HCT116 (cell line): ENCODE measurements around the gene ZCWPW2. TPM values are rescaled to one million over a fixed set of nuclear protein-coding genes. Genes with fewer than 3 reads are reported as not detected.

ENCODE experiments used
- ATAC-seq: fragments of 200-7000 bp; cut with Tn5 transposase; 2 replicates; pipeline ENCODE4 v1.9.1; 2020; ENCODE audit warnings: mild to moderate bottlenecking, moderate library complexity
- BruUV-seq: library from RNA; stranded (reverse); fragments of 400-500 nt; replicated peaks from 2 replicates; lab custom pipeline; 2021; lab: Mats Ljungman, UMichigan
- CTCF ChIA-PET: fragments of 300-600 bp; sonication (Branson Sonifier 250); formaldehyde crosslinking; loops from one replicate; lab custom pipeline; 2021; ENCODE audit warnings: antibody characterized with exemption; lab: Charles Lee
- POLR2A ChIA-PET: fragments of 300-600, 350-600 bp; sonication (Branson Sonifier 250); formaldehyde crosslinking; loops from one replicate; lab custom pipeline; 2021; ENCODE audit warnings: antibody characterized with exemption; lab: Charles Lee
- RAD21 ChIA-PET, 2 experiments: fragments of 300-600 bp; sonication (Branson Sonifier 250); formaldehyde crosslinking; loops; one replicate each; lab custom pipeline; 2023; ENCODE audit warnings: low total read pairs in 2 of 2; ENCODE audit not compliant: uncharacterized antibody in 2 of 2, unreplicated experiment in 2 of 2, low non-redundant PET in 1 of 2; lab: Charles Lee
- DNase-seq: peaks from one replicate; pipeline ENCODE4 v3.0.0-alpha.2; 2010; ENCODE audit warnings: low read depth, low spot score
- H2AFZ ChIP-seq: fragments of 200-600 bp; shearing (Covaris generic), sonication (generic); 2 replicates; pipeline ENCODE4 v1.6.1; 2017; ENCODE audit warnings: low read depth, mixed run types, mixed read lengths, antibody characterized with exemption, low read length; ENCODE audit not compliant: poor library complexity, severe bottlenecking
- H3K27ac ChIP-seq: 2 replicates; pipeline ENCODE4 v1.5.1; 2012; ENCODE audit warnings: low read depth, low read length
- H3K27me3 ChIP-seq: fragments of 200-600 bp; sonication (generic); 2 replicates; pipeline ENCODE4 v1.6.1; 2016; ENCODE audit warnings: mixed run types, low read length, mixed read lengths; ENCODE audit not compliant: insufficient read depth
- H3K36me3 ChIP-seq, 2 experiments: fragments of 200-500 bp in 1 of 2; fragments of 200-600 bp in 1 of 2; sonication (Bioruptor generic) in 1 of 2; sonication (generic) in 1 of 2; 2 replicates each; pipeline versions ENCODE4 v1.5.1 to v1.6.1; 2014 to 2016; ENCODE audit warnings: low read length in 2 of 2, inconsistent platforms in 1 of 2, mixed read lengths in 1 of 2, mixed run types in 1 of 2; ENCODE audit not compliant: insufficient read depth in 2 of 2, control insufficient read depth in 1 of 2
- H3K4me1 ChIP-seq, 2 experiments: fragments of 200-600 bp in 1 of 2; sonication (generic) in 1 of 2; 2 replicates each; pipeline versions ENCODE4 v1.5.1 to v1.6.1; 2012 to 2017; ENCODE audit warnings: low read length in 2 of 2, inconsistent platforms in 1 of 2, mild to moderate bottlenecking in 1 of 2, mixed read lengths in 1 of 2, mixed run types in 1 of 2, moderate library complexity in 1 of 2; ENCODE audit not compliant: insufficient read depth in 2 of 2, control insufficient read depth in 1 of 2
- H3K4me2 ChIP-seq: fragments of 200-600 bp; sonication (generic); 2 replicates; pipeline ENCODE4 v1.6.1; 2017; ENCODE audit warnings: mixed run types, low read length, mixed read lengths
- H3K4me3 ChIP-seq, 2 experiments: fragments of 200-600 bp in 1 of 2; sonication (generic) in 1 of 2; replicated peaks in 1 of 2; 2 replicates each; pipeline ENCODE4 v1.5.1; 2011 to 2016; ENCODE audit warnings: low read length in 2 of 2, control low read depth in 1 of 2, low read depth in 1 of 2, mild to moderate bottlenecking in 1 of 2, mixed read lengths in 1 of 2, mixed run types in 1 of 2
- H3K79me2 ChIP-seq: fragments of 200-600 bp; sonication (generic); 2 replicates; pipeline ENCODE4 v1.6.1; 2017; ENCODE audit warnings: mild to moderate bottlenecking, mixed run types, low read length, moderate library complexity, mixed read lengths; ENCODE audit not compliant: insufficient read depth
- H3K9ac ChIP-seq: fragments of 200-600 bp; sonication (generic); 2 replicates; pipeline ENCODE4 v1.6.1; 2016; ENCODE audit warnings: low read length, mixed read lengths
- H3K9me2 ChIP-seq: fragments of 200-600 bp; sonication (generic), shearing (Covaris generic); 2 replicates; pipeline ENCODE4 v1.6.1; 2017; ENCODE audit warnings: mixed run types, mild to moderate bottlenecking, moderate library complexity; ENCODE audit not compliant: insufficient read depth
- H3K9me3 ChIP-seq, 2 experiments: fragments of 200-500 bp in 1 of 2; fragments of 200-600 bp in 1 of 2; sonication (Bioruptor generic) in 1 of 2; sonication (generic) in 1 of 2; 2 replicates each; pipeline ENCODE4 v1.6.1; 2014 to 2017; ENCODE audit warnings: low read length in 2 of 2, mixed read lengths in 2 of 2, inconsistent platforms in 1 of 2, low read depth in 1 of 2, mild to moderate bottlenecking in 1 of 2, mixed run types in 1 of 2, moderate library complexity in 1 of 2; ENCODE audit not compliant: control insufficient read depth in 1 of 2, insufficient read depth in 1 of 2
- H4K20me1 ChIP-seq: fragments of 200-600 bp; sonication (generic), shearing (Covaris generic); 2 replicates; pipeline ENCODE4 v1.6.1; 2017; ENCODE audit warnings: mixed run types, mild to moderate bottlenecking, moderate library complexity; ENCODE audit not compliant: insufficient read depth
- CBX3 ChIP-seq: IDR thresholded peaks from 2 replicates; pipeline ENCODE4 v1.6.1; 2012; ENCODE audit warnings: low read depth
- JUND ChIP-seq: IDR thresholded peaks from 2 replicates; pipeline ENCODE4 v1.6.1; 2012
- SRF ChIP-seq: IDR thresholded peaks from 2 replicates; pipeline ENCODE4 v1.6.1; 2012; ENCODE audit warnings: low read depth
- intact Hi-C: fragments of 100-400 bp; cut with micrococcal nuclease; formaldehyde crosslinking; loops from 2 replicates; pipeline ENCODE4 v1.10.0; 2022
- total RNA-seq: library from RNA; stranded (reverse); gene quantifications from one replicate; pipeline ENCODE4 v1.2.1, GENCODE V29; 2021; ENCODE audit not compliant: unreplicated experiment
- TF ChIP-seq, protein P1 (sequence below): IDR thresholded peaks from 2 replicates; pipeline ENCODE4 v1.6.1; 2012
- TF ChIP-seq, protein P2 (sequence below): IDR thresholded peaks from 2 replicates; pipeline ENCODE4 v1.6.1; 2011; ENCODE audit warnings: mild to moderate bottlenecking, low read length, moderate library complexity; ENCODE audit not compliant: insufficient replicate concordance; ENCODE audit errors: extremely low read depth

The ZCWPW2 gene
- total RNA-seq, 1 experiment from 2014 or later, result 1.1 TPM

GRCh38 chr3:28544831-28545230 is 196.3 kb downstream of the ZCWPW2 start:
- RAD21 ChIA-PET, result no interaction called here

GRCh38 chr3:28547677-28548076 is 199.2 kb downstream of the ZCWPW2 start:
- ChIA-PET POLR2A (no interaction called here), CTCF (no interaction called here), RAD21 (no interaction called here)
- no peaks in the 10 kb centered on the region for H4K20me1 ChIP-seq
- ATAC-seq, result no peak
- intact Hi-C loops, result no loop called here
- H3K36me3 ChIP-seq, result no peaks in the 10 kb centered on the region
- DNase-seq, result no peak
- H3K4me2 ChIP-seq, result no peak overlapping the region
- H3K9me2 ChIP-seq, result no peaks in the 10 kb centered on the region
- H3K4me1 ChIP-seq, result no peaks in the 10 kb centered on the region
- TF ChIP-seq CBX3, result no peak
- TF ChIP-seq JUND, result no peak
- 0 out of 2 replicates have a peak, but pooled peaks cover 4% of the 10 kb centered on the region for H3K27me3 ChIP-seq
- H3K27ac ChIP-seq, result no peak overlapping the region
- no peaks in the 10 kb centered on the region for H3K79me2 ChIP-seq
- H3K9ac ChIP-seq, result no peak overlapping the region
- no TSS peak for BruUV-seq
- H3K4me3 ChIP-seq, result no peak overlapping the region
- H2AFZ ChIP-seq, result no peak overlapping the region
- H3K9me3 ChIP-seq, result no peaks in the 10 kb centered on the region

More at GRCh38 chr3:28544831-28545230, 196.3 kb downstream of the ZCWPW2 start:
- Histone ChIP-seq H3K9me3 (no peaks in the 10 kb centered on the region), H3K79me2 (no peaks in the 10 kb centered on the region), H3K4me3 (no peak overlapping the region), H3K27ac (no peak overlapping the region), H4K20me1 (no peaks in the 10 kb centered on the region), H3K9ac (no peak overlapping the region), H3K9me2 (no peaks in the 10 kb centered on the region), H3K36me3 (no peaks in the 10 kb centered on the region), H3K27me3 (0 out of 2 replicates have a peak, but pooled peaks cover 4% of the 10 kb centered on the region), H2AFZ (no peak overlapping the region), H3K4me2 (no peak overlapping the region), H3K4me1 (no peaks in the 10 kb centered on the region)
- no peak for TF ChIP-seq JUND
- intact Hi-C loops, result no loop called here
- ChIA-PET POLR2A (no interaction called here), CTCF (no interaction called here)
- no peak for DNase-seq
- no TSS peak for BruUV-seq
- no peak for ATAC-seq

GRCh38 chr3:28553175-28553574 is 204.7 kb downstream of the ZCWPW2 start:
- Histone ChIP-seq H3K36me3 (no peaks in the 10 kb centered on the region), H2AFZ (no peak overlapping the region), H3K9me3 (no peaks in the 10 kb centered on the region), H3K4me2 (no peak overlapping the region), H3K9ac (no peak overlapping the region), H3K9me2 (no peaks in the 10 kb centered on the region), H3K4me3 (no peak overlapping the region), H3K4me1 (no peaks in the 10 kb centered on the region), H3K27me3 (0 out of 2 replicates have a peak, but pooled peaks cover under 1% of the 10 kb centered on the region), H4K20me1 (no peaks in the 10 kb centered on the region), H3K79me2 (no peaks in the 10 kb centered on the region), H3K27ac (no peak overlapping the region)
- ChIA-PET CTCF (no interaction called here), RAD21 (no interaction called here), POLR2A (no interaction called here)
- TF ChIP-seq, protein P1, sequence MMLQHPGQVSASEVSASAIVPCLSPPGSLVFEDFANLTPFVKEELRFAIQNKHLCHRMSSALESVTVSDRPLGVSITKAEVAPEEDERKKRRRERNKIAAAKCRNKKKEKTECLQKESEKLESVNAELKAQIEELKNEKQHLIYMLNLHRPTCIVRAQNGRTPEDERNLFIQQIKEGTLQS, result no peak
- no peak for TF ChIP-seq SRF
- TF ChIP-seq, protein P2, sequence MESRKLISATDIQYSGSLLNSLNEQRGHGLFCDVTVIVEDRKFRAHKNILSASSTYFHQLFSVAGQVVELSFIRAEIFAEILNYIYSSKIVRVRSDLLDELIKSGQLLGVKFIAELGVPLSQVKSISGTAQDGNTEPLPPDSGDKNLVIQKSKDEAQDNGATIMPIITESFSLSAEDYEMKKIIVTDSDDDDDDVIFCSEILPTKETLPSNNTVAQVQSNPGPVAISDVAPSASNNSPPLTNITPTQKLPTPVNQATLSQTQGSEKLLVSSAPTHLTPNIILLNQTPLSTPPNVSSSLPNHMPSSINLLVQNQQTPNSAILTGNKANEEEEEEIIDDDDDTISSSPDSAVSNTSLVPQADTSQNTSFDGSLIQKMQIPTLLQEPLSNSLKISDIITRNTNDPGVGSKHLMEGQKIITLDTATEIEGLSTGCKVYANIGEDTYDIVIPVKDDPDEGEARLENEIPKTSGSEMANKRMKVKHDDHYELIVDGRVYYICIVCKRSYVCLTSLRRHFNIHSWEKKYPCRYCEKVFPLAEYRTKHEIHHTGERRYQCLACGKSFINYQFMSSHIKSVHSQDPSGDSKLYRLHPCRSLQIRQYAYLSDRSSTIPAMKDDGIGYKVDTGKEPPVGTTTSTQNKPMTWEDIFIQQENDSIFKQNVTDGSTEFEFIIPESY, result no peak
- intact Hi-C loops, result no loop called here
- DNase-seq (no peak), ATAC-seq (no peak)
- BruUV-seq, result no TSS peak
